Kidney epithelial cell (primary cell): Measurements from ENCODE around the gene DNAH1. TPM values are rescaled to one million over a fixed set of nuclear protein-coding genes. Genes with fewer than 3 reads are reported as not detected.

Experiments used
- DNase-seq: peaks from one replicate; pipeline ENCODE4 v3.0.0-alpha.2; 2010; ENCODE audit warnings: low read depth
- H3K27me3 ChIP-seq: 2 replicates; pipeline ENCODE4 v1.6.0; 2011; ENCODE audit warnings: low read length; ENCODE audit not compliant: control insufficient read depth, insufficient read depth
- H3K36me3 ChIP-seq: 2 replicates; pipeline ENCODE4 v1.5.1; 2011; ENCODE audit warnings: low read length; ENCODE audit not compliant: control insufficient read depth, insufficient read depth
- H3K4me3 ChIP-seq: 2 replicates; pipeline ENCODE4 v1.5.1; 2011; ENCODE audit warnings: low read depth, mild to moderate bottlenecking, control low read depth, low read length
- CTCF ChIP-seq: IDR thresholded peaks from 2 replicates; pipeline ENCODE4 v1.5.1; 2011; ENCODE audit warnings: mild to moderate bottlenecking, moderate library complexity, low read length, control low read depth, inconsistent platforms; ENCODE audit not compliant: insufficient read depth, poor library complexity, severe bottlenecking
- total RNA-seq: library from RNA; depleted of rRNA; stranded (reverse); fragments of >200 nt; gene quantifications from 2 replicates; pipeline ENCODE4 v1.2.3, GENCODE V29; 2015

Gene DNAH1
- total RNA-seq, 1 donor from 2014 or later = 0.96 TPM

- H3K27me3 ChIP-seq = no peaks in the 10 kb centered on the region
- H3K36me3 ChIP-seq = peaks cover 8% of the 10 kb centered on the region
- no peak for TF ChIP-seq CTCF
- no peak for DNase-seq
- H3K4me3 ChIP-seq = no peak overlapping the region
Observed at GRCh38 chr3:52403271-52403841, 87.2 kb downstream of the DNAH1 start.

- TF ChIP-seq CTCF = no peak
- H3K4me3 ChIP-seq = no peak overlapping the region
- H3K27me3 ChIP-seq = no peaks in the 10 kb centered on the region
- H3K36me3 ChIP-seq = peaks cover 8% of the 10 kb centered on the region
- no peak for DNase-seq
Observed at GRCh38 chr3:52403955-52404354, 87.8 kb downstream of the DNAH1 start.

- Histone ChIP-seq H3K36me3 (peaks cover 8% of the 10 kb centered on the region), H3K4me3 (no peak overlapping the region)
Observed at GRCh38 chr3:52404391-52404790, 88.3 kb downstream of the DNAH1 start.

GRCh38 chr3:52405066-52405465, 88.9 kb downstream of the DNAH1 start:
- Histone ChIP-seq H3K27me3 (no peaks in the 10 kb centered on the region), H3K36me3 (peaks cover 8% of the 10 kb centered on the region), H3K4me3 (no peak overlapping the region)
- TF ChIP-seq CTCF = no peak
- DNase-seq = no peak

More at GRCh38 chr3:52404391-52404790, 88.3 kb downstream of the DNAH1 start:
- H3K27me3 ChIP-seq = no peaks in the 10 kb centered on the region
- DNase-seq = no peak
- no peak for TF ChIP-seq CTCF

GRCh38 chr3:52405601-52406110, 89.5 kb downstream of the DNAH1 start:
- Histone ChIP-seq H3K27me3 (no peaks in the 10 kb centered on the region), H3K4me3 (no peak overlapping the region), H3K36me3 (peaks cover 8% of the 10 kb centered on the region)
- no peak for DNase-seq
- TF ChIP-seq CTCF = no peak

- Histone ChIP-seq H3K27me3 (no peaks in the 10 kb centered on the region), H3K4me3 (no peak overlapping the region), H3K36me3 (peaks cover 7% of the 10 kb centered on the region)
- no peak for DNase-seq
- no peak for TF ChIP-seq CTCF
Observed at GRCh38 chr3:52406231-52406661, 90.1 kb downstream of the DNAH1 start.
